Hematopoietic multipotent progenitor cell treated with erythropoietin and hydrocortisone succinate and interleukin-3 and kit ligand, for 4 days (in vitro differentiated cells): ENCODE results near the gene UNC13D.

Experiments
- DNase-seq: peaks from one replicate; pipeline ENCODE4 v3.0.0-alpha.2; 2015

Gene UNC13D

DNA sequence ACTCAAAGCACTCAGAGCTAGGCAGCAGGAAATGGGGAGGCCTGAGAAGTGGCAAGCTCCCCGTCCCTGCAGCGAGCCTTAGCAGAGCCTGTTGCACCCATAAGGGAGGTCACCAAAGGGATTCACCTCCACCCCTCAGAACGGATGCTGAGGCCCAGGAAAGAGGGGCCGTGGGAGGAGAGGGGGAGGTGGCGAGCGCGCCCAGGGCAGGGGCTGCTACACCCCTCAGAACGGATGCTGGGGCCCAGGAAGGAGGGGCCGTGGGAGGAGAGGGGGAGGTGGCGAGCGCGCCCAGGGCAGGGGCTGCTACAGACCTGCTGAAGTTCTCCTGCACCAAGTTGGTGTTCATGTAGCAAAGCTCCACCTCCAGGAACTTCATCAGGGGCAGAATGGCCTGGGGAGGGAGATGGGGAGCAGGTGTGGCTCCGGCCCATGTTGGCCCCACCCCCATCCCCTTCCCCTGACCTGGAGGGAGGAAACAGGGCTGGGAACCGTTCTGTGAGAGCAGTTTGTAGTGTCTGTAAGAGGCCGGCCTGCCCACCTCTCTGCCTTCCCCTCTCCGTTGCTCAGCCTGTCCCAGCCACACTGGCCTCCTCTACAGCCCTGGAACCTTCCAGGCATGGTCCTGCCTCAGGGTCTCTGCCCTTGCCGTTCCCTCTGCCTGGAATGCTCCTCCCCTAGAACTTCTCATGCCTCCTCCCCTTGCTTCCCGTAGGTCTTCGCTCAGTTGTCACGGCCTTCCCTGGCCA, 11.4 kb downstream of the UNC13D start:
- peak; percentile 42 for DNase-seq

DNA sequence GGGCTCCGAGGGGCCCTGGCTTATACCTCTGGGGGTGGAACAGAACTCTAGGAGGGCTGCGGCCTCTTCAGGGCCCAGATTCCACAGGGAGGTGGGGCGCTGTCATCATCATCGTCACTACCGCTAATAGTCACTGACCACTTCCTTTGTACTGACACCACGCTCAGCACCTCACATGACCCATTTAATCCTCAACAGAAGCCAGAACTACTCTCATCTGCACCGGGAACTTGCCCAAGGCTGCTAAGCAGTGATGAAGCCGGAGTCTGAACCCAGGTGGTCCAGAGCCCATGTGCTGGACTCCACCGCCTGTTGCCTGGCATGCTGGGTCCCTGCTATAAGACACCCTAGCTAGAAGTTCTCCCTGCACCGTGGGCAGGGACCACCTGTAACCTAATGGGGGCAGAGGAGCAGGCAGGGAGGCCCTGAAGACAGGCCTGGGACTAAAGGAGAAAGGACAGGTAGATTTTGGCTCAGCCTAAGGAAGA, 12.0 kb downstream of the UNC13D start:
- DNase-seq = peak; percentile 69

- no peak for DNase-seq
Measured at GRCh38 chr17:75831032-75831571, 13.1 kb downstream of the UNC13D start.

DNA sequence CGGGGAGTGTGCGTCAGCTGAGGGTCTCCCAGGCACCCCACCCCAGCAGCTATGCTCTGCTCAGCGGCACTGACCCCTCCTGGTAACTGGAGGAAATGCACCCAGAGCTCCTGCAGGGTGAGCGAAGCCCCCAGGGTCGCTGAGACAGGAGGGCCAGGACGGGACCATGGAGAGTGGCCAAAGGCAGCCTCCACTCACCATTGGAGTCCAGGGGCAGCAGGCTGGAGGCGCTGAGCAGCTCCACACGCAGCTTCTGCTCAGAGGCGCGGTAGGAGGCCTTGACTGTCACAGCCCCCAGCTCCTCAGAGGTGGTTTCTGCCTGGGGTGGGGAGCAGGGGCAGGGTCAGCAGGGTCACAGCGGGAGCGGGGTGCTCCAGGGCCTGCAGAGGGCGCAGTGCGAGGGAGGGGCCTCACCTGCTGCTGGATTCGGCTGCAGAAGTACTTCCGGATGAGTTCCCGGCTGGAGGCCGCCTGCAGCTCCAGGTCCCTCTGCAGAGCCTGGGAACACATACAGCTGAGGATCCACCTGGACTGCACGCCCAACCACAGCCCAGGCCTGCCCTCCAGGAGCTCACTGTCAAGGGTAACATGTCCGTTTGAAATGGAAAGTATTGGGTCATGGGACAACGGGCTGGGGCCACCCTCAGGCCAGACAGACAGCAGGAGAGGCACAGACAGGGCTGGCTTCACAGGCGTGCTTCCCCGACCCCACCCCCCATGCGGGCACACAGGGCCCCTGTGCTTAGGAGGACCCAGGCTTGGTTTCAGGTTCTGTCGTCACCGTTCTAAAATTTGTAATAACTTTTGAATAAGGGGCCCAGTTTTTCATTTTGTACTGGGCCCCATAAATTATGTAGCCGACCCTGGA, 13.8 kb downstream of the UNC13D start:
- DNase-seq = peak; percentile 47

GRCh38 chr17:75829747-75830146, 14.5 kb downstream of the UNC13D start:
- no peak for DNase-seq

- DNase-seq = no peak
Measured at GRCh38 chr17:75828741-75829140, 15.5 kb downstream of the UNC13D start.

DNA sequence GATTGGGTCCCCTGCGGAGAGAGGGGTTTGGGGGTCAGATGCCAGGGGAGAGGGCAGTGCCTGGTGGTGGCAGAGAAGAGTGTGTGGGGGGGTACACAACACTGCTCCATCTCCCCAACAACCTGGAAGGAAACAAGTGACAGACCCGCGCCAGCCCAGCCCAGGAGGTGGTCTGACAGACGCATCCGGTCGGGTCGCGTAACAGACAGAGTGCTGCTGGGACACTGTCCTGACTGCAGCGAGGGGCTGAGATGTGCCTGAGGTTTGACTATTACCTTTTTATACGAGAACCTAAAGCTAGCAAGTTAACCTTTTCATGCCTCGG, 16.2 kb downstream of the UNC13D start:
- DNase-seq = no peak

DNA sequence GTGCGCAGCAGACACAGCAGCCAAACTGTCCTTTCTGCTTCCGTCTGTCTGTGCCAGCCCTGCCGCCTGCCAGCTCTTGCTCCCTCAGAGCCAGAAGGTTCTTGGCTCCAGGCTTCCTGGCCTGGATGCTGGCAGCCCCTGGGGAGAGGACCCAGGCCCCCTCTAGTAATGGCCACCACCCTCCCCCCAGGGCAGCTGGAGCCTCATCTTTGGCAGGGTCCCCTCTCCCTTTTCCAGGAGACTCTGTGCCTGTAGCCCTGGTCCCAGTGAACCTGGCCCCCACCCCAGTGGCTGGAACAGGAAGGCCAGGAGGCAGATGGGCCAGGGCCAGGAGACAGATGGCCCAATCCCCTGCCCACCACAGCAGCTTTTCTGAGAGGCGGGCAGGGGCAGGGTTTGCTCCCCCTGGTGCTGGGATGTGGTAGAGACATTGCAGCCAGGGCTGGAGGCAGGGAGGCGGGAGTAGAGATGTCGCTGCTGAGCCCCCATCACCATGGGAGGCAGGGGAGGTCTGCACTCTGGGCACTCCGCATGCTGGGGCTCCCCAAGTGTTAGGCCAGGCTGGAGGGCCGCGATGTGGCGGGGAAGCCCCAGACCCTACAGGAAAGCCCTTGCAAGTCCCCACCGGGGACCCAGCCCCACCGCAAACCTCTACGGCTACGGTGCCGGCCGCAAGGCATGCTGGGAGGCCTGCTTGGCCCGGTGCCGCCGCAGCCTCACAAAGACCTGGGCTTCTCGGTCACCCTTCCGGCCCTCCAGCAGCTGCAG, 16.7 kb downstream of the UNC13D start:
- peak; percentile 81 for DNase-seq

- no peak for DNase-seq
Measured at GRCh38 chr17:75826561-75827307, 17.5 kb downstream of the UNC13D start.

- DNase-seq = no peak
Measured at GRCh38 chr17:75825748-75826370, 18.3 kb downstream of the UNC13D start.

DNA sequence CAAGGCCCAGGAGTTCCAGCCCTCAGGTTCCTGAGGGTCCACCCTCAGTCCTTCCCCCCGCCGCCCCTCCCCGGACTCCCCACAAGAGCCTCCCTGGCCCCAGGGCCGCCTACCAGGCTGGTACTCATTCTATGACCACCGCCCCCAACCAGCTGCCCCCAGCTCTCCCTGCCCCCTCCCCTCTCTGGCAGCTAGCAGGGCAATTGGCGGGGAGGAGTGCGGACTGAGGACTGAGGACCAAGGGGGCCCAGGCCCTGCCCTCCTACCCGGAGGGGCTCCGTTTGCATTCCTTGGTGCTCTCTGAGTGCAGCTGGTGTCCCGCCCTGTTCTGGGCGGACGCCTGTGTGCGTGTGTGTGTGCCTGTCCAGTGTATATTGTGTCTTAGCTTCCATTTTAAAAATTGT, 19.1 kb downstream of the UNC13D start:
- DNase-seq = no peak

DNA sequence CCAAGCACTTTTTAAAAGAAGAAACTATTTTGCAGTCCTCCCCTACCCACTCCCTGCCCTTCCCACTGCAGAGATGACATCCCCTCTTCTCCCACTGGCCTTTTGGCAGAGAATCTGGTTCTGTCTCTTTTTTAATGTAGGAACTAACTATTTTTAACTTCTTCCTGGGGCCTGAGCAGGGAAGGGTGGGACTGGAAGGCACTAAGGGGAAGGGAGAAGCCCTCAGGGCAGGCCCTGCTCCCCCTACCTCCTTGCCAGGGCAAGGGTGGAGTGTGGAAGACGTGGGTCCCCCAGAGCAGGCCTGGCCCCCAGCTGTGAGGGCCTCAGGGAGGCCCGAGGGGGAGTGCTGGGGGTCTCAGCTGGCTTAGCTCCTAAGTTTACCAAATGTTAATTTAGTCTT, 19.5 kb downstream of the UNC13D start:
- no peak for DNase-seq

GRCh38 chr17:75824050-75824552, 20.1 kb downstream of the UNC13D start:
- DNase-seq = no peak

DNA sequence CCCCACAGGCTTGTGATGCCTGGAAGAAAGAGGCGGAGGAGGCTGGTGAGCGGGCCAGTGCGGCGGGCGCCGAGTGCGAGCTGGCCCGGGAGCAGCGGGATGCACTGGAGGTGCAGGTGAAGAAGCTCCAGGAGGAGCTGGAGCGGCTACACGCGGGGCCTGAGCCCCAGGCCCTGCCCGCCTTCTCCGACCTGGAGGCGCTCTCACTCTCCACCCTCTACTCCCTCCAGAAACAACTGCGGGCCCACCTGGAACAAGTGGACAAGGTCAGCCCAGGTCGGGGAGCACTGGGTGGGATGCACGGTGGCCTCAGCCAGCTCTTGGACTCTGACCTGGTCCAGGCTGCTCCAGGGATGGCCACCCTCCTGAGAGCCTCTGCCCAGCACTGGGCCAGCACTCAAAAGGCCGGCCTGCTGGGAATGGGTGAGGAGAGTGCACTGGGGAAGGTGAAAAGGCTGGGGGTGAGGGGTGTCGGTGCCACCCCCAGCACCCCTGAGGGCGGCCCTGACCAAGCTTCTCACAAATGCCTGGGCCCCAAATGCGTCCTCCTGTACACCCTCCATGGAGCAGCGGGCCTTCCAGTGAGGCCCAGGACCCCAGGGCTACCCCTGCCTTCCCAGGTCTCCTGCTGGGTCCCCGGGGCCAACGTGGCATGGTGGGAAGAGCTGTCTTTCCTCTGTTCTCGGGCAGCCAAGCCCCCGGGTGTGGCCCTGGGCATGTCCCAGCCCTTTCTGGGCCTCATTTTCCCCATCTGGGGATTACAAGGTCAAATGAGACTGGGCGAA, 20.8 kb downstream of the UNC13D start:
- no peak for DNase-seq

GRCh38 chr17:75822800-75823166, 21.4 kb downstream of the UNC13D start:
- DNase-seq = no peak

DNA sequence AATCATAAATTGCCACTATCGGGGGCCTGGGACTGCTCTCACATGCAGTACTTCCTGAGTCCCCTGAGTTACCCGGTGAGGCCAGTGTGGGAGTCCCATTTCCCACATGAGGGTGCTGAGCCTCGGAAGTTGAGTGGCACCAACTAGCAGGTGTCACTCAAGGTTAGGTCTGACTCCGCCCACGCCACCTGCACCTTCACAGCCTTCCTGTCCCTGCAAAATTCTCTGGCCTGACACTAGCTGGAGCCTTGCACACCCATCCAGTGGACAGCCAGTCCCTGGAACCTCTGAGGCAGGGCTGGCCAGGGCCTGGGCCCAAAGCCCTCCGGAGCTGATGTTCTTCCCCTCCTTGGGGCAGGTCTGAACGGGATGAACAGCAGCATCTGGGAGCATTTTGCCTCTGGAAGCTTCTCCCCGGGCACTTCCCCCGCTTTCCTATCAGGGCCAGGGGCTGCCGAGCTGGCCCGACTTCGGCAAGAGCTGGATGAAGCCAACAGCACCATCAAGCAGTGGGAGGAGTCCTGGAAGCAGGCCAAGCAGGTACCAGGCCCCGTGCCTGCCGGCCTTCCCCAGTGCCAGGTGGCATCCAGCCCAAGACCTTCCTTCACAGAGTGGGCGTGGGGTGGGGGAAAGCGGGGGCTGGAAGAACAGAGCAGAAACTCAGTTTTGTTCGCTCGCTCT, 21.9 kb downstream of the UNC13D start:
- DNase-seq = peak; percentile 45

DNA sequence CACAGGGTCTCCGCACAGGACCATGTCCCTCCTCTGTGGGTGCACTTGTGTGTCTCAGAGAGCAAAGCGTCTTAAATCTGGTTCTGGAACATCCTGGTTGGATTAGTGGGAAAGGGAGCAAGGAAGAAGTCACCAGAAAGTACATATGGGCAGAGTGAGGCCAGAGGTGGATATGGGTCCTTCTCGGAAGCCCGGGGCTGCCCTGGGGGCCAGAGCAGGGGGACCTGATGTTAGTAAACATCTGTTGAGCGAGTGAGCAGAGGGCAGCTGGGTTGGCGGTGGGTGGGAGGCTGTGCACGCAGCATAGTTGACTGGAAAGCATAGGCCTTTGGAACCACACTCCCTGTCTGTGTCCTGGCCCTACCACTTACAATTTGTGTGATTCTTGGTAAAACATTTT, 22.7 kb downstream of the UNC13D start:
- DNase-seq = no peak

- DNase-seq = no peak
Measured at GRCh38 chr17:75820094-75821080, 23.8 kb downstream of the UNC13D start.

DNA sequence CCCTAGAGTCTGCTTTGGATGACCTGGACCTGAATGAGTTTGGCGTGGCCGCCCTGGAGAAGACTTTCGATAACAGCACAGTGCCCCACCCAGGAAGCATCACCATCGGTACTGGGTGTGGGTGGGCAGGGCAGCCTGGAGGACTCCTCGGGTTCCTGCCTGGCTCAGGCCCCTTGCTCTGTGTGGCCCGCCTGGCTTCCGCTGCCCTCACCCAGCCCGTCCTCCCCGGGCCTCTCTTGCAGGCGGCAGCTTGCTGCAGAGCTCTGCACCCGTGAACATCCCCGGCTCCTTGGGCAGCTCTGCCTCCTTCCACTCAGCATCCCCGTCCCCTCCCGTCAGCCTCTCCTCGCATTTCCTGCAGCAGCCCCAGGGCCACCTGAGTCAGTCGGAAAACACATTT, 24.5 kb downstream of the UNC13D start:
- DNase-seq = no peak
